Measurements from ENCODE around the gene TJP1. TPM values are rescaled to one million over a fixed set of nuclear protein-coding genes. Genes with fewer than 3 reads are reported as not detected.

The TJP1 gene
- total RNA-seq, 1 experiment from 2014 or later = 129 TPM

DNA sequence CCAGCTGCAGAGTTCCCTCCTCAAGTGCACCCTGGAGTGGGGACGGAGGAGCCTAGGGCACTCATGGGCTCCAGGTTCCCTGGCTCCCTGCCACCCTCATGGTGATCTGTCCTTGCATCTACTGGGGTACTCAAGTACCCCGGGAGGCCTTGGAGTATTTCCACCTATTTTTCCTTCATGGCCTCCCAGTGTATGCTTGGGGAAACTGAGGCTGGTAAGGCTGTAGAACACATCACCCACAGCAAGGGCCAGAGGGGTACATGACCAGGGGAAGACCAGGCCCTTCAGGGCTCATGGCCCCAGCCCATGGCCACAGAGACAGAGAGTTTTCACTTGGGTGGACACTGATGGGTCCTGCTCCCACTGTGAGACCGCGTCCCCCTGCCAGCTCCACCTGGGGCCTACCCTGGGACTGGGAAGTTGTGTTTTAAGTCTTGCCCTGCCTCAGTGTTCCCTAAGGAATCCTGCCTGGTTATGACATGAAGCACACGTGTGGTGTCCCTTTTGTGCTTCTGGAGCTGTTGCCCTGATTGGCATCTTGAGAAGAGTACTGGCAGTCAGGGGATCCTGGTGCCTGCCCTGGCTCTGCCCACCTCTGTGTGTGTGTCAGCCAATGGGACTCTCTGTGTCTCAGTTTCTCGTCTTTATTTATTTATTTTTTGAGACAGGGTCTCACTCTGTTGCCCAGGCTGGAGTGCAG, 132.8 kb downstream of the TJP1 start:
- Mint-ChIP-seq H3K36me3 (no peaks in the 10 kb centered on the region), H3K27ac (no peak overlapping the region), H3K4me3 (no peak overlapping the region), H3K9me3 (peaks cover 7% of the 10 kb centered on the region), H3K27me3 (ENCODE audit: low read depth) (no peaks in the 10 kb centered on the region), H3K4me1 (peaks cover 7% of the 10 kb centered on the region)
- TF ChIP-seq NFYB (CRISPR knock-in tag; conservative IDR thresholded peaks at IDR 0.05; ENCODE audit: low read depth) = no peak
- no peak for TF ChIP-seq ZNF416 (CRISPR knock-in tag; IDR thresholded peaks at IDR 0.05)
- TF ChIP-seq, protein P1, sequence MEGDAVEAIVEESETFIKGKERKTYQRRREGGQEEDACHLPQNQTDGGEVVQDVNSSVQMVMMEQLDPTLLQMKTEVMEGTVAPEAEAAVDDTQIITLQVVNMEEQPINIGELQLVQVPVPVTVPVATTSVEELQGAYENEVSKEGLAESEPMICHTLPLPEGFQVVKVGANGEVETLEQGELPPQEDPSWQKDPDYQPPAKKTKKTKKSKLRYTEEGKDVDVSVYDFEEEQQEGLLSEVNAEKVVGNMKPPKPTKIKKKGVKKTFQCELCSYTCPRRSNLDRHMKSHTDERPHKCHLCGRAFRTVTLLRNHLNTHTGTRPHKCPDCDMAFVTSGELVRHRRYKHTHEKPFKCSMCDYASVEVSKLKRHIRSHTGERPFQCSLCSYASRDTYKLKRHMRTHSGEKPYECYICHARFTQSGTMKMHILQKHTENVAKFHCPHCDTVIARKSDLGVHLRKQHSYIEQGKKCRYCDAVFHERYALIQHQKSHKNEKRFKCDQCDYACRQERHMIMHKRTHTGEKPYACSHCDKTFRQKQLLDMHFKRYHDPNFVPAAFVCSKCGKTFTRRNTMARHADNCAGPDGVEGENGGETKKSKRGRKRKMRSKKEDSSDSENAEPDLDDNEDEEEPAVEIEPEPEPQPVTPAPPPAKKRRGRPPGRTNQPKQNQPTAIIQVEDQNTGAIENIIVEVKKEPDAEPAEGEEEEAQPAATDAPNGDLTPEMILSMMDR (IDR thresholded peaks at IDR 0.05) = no peak
- no peak for TF ChIP-seq ESRRA (CRISPR knock-in tag; IDR thresholded peaks at IDR 0.05; ENCODE audit: borderline replicate concordance)
- TF ChIP-seq, protein P2, sequence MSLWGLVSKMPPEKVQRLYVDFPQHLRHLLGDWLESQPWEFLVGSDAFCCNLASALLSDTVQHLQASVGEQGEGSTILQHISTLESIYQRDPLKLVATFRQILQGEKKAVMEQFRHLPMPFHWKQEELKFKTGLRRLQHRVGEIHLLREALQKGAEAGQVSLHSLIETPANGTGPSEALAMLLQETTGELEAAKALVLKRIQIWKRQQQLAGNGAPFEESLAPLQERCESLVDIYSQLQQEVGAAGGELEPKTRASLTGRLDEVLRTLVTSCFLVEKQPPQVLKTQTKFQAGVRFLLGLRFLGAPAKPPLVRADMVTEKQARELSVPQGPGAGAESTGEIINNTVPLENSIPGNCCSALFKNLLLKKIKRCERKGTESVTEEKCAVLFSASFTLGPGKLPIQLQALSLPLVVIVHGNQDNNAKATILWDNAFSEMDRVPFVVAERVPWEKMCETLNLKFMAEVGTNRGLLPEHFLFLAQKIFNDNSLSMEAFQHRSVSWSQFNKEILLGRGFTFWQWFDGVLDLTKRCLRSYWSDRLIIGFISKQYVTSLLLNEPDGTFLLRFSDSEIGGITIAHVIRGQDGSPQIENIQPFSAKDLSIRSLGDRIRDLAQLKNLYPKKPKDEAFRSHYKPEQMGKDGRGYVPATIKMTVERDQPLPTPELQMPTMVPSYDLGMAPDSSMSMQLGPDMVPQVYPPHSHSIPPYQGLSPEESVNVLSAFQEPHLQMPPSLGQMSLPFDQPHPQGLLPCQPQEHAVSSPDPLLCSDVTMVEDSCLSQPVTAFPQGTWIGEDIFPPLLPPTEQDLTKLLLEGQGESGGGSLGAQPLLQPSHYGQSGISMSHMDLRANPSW (CRISPR knock-in tag; conservative IDR thresholded peaks at IDR 0.05; ENCODE audit: low read depth) = no peak
- ATAC-seq (no peak), DNase-seq (ENCODE audit: low spot score) (no peak)
- ChIA-PET CTCF (no interaction called here), POLR2A (no interaction called here)

DNA sequence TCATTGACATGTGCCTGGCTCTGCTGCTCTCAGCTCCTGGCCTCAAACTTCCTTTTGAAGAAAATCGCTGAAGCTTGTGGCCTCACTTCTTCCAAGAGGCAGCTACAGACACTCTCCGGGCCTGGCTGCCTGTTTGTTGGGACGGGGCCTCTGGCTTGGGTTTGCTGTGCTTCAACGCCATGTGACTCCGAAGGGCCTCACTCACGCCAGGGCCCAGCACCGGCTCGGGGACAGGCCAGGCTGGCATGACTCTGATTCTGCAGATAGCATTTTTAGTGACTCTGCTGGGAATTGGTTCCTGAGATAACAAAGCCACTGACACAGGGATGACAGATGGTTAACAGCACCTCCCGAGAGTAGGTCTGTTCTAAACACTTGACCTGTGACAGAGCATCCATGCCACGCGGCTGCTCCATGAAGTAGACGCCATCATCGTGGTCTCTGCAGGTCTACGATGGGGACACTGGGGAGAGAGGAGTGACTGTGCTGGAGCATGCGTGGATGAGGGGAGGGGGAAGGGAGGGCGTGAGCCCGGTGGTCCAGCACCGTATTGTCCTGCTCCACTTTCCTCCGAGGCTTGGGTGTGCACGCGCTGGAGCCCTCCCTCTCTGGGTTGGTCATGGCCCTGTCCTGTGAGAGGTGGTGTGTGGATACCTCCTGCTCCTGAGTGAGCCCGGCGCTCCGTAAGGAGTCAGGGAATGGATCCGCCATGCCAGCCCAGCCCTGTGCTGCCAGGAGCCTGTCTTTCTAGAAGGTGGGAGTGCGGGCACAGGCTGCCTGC, 133.6 kb downstream of the TJP1 start:
- no peak overlapping the region for H3K27ac Mint-ChIP-seq
- ChIA-PET CTCF (interaction anchor here (1.6 kb wide), 1 partner anchor 237 kb away, joined by 6 read pairs; no protein-coding TSS in a partner anchor), POLR2A (no interaction called here)
- peaks cover 7% of the 10 kb centered on the region for H3K4me1 Mint-ChIP-seq
- no peak for TF ChIP-seq JUN (CRISPR knock-in tag; IDR thresholded peaks at IDR 0.05)
- TF ChIP-seq, protein P3, sequence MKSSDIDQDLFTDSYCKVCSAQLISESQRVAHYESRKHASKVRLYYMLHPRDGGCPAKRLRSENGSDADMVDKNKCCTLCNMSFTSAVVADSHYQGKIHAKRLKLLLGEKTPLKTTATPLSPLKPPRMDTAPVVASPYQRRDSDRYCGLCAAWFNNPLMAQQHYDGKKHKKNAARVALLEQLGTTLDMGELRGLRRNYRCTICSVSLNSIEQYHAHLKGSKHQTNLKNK (CRISPR knock-in tag; IDR thresholded peaks at IDR 0.05) = no peak
- TF ChIP-seq, protein P4, sequence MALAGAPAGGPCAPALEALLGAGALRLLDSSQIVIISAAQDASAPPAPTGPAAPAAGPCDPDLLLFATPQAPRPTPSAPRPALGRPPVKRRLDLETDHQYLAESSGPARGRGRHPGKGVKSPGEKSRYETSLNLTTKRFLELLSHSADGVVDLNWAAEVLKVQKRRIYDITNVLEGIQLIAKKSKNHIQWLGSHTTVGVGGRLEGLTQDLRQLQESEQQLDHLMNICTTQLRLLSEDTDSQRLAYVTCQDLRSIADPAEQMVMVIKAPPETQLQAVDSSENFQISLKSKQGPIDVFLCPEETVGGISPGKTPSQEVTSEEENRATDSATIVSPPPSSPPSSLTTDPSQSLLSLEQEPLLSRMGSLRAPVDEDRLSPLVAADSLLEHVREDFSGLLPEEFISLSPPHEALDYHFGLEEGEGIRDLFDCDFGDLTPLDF (CRISPR knock-in tag; IDR thresholded peaks at IDR 0.05) = no peak
- TF ChIP-seq PRRX2 (CRISPR knock-in tag; IDR thresholded peaks at IDR 0.05) = no peak
- TF ChIP-seq, protein P5, sequence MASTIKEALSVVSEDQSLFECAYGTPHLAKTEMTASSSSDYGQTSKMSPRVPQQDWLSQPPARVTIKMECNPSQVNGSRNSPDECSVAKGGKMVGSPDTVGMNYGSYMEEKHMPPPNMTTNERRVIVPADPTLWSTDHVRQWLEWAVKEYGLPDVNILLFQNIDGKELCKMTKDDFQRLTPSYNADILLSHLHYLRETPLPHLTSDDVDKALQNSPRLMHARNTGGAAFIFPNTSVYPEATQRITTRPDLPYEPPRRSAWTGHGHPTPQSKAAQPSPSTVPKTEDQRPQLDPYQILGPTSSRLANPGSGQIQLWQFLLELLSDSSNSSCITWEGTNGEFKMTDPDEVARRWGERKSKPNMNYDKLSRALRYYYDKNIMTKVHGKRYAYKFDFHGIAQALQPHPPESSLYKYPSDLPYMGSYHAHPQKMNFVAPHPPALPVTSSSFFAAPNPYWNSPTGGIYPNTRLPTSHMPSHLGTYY (CRISPR knock-in tag; IDR thresholded peaks at IDR 0.05) = no peak
- no peak for TF ChIP-seq NFE2L1 (CRISPR knock-in tag; IDR thresholded peaks at IDR 0.05)
- TF ChIP-seq SP1 (CRISPR knock-in tag; conservative IDR thresholded peaks at IDR 0.05) = no peak
- H3K27me3 Mint-ChIP-seq (ENCODE audit: low read depth) = no peaks in the 10 kb centered on the region
- DNase-seq (ENCODE audit: low spot score) = no peak
- H3K9me3 Mint-ChIP-seq = peaks cover 7% of the 10 kb centered on the region
- ATAC-seq = no peak
- H3K4me3 Mint-ChIP-seq = no peak overlapping the region
- no peaks in the 10 kb centered on the region for H3K36me3 Mint-ChIP-seq

DNA sequence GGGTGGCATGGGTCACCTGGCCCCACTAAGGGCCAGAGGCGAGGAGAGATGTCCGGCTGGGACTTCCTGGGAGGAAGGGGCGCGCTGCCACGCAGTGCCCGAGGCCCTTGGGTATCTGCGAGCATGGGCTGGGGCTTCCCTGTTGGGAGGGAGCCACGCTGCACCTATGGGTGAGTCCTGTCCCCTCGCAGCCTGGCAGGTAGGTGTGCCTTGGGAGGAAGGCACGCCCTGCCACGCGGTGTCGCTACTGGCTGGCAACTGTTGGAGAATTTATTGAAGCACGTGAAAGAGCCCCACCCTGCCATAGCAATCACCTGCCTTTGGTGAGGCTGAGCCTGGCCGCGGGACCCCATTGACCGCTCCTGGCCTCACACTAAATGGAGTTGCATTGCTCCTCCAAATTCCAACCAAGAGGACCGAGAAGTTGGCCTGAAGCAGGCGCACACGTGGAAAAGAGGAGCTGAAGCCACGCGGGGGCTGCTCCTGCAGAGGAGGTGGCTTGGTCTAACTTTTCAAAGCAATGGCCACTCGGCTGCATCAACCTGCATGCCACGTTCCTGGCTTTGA, 134.2 kb downstream of the TJP1 start:
- Mint-ChIP-seq H3K27ac (no peak overlapping the region), H3K4me3 (no peak overlapping the region), H3K36me3 (peaks cover 2% of the 10 kb centered on the region; the same call in 1 of the 2 replicates), H3K4me1 (peaks cover 7% of the 10 kb centered on the region), H3K27me3 (ENCODE audit: low read depth) (no peaks in the 10 kb centered on the region), H3K9me3 (peaks cover 10% of the 10 kb centered on the region)
- ATAC-seq (no peak), DNase-seq (ENCODE audit: low spot score) (no peak)
- ChIA-PET POLR2A (no interaction called here), CTCF (interaction anchor here (1.6 kb wide), 1 partner anchor 237 kb away, joined by 6 read pairs; no protein-coding TSS in a partner anchor)
- TF ChIP-seq, protein P6, sequence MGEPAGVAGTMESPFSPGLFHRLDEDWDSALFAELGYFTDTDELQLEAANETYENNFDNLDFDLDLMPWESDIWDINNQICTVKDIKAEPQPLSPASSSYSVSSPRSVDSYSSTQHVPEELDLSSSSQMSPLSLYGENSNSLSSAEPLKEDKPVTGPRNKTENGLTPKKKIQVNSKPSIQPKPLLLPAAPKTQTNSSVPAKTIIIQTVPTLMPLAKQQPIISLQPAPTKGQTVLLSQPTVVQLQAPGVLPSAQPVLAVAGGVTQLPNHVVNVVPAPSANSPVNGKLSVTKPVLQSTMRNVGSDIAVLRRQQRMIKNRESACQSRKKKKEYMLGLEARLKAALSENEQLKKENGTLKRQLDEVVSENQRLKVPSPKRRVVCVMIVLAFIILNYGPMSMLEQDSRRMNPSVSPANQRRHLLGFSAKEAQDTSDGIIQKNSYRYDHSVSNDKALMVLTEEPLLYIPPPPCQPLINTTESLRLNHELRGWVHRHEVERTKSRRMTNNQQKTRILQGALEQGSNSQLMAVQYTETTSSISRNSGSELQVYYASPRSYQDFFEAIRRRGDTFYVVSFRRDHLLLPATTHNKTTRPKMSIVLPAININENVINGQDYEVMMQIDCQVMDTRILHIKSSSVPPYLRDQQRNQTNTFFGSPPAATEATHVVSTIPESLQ (CRISPR knock-in tag; IDR thresholded peaks at IDR 0.05) = no peak
- TF ChIP-seq HMGA2 (CRISPR knock-in tag; IDR thresholded peaks at IDR 0.05) = no peak
- no peak for TF ChIP-seq NFE2L1 (CRISPR knock-in tag; IDR thresholded peaks at IDR 0.05)
- TF ChIP-seq, protein P5 (CRISPR knock-in tag; IDR thresholded peaks at IDR 0.05) = no peak
- TF ChIP-seq TCF7 (CRISPR knock-in tag; IDR thresholded peaks at IDR 0.05; ENCODE audit: low read depth) = no peak
- TF ChIP-seq, protein P7, sequence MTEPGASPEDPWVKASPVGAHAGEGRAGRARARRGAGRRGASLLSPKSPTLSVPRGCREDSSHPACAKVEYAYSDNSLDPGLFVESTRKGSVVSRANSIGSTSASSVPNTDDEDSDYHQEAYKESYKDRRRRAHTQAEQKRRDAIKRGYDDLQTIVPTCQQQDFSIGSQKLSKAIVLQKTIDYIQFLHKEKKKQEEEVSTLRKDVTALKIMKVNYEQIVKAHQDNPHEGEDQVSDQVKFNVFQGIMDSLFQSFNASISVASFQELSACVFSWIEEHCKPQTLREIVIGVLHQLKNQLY (CRISPR knock-in tag; IDR thresholded peaks at IDR 0.05) = no peak
- TF ChIP-seq ZNF396 (CRISPR knock-in tag; IDR thresholded peaks at IDR 0.05; ENCODE audit: borderline replicate concordance) = no peak
